ENCODE measurements around the gene SMC2. TPM values are rescaled to one million over a fixed set of nuclear protein-coding genes. Genes with fewer than 3 reads are reported as not detected.

SMC2 gene
- total and polyA plus RNA-seq, 2 of the 13 experiments (the other 11 are each of a cell fraction or from before 2014, with no cell fraction given), result 5.6 to 36.7 TPM

DNA sequence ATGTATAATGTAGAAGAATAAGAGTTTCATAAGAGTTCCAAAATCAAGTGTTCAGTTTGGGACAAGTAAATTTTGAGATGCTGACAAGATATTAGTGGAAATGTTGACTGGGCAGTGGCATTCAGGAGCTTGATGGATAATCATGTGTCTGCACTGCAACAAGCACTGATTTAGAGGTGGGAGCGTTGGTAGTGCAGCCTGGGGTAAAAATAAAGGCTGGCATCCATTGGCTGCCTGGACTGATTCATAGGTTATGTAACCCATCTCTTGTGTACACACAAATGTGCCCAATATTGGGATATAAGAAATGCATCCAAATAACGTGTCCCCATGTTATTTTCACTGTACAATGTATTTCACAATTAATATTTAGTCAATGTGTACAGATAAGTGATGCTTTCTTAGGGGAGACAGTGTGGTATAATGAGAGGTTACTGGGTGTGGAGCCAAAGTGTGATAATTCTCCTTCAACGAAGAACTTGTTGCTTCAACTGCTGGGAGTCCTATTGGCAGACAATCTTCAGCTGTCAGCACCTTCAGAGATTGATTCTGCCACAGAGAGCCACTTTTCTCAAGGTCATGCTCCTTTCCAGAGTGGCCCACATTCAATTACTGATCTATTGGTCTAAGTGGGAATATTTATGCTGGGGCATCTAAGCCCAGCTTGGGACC is 20.9 kb upstream of the SMC2 start:
- Histone ChIP-seq H3K79me2 (ENCODE audit: insufficient read depth, low read length) (no peaks in the 10 kb centered on the region), H3K36me3 (replicated peaks in 1 of 2; ENCODE audit: control insufficient read depth in 1 of 2, insufficient read depth in 2 of 2, low read length in 2 of 2) (no peaks in the 10 kb centered on the region), H4K20me1 (ENCODE audit: insufficient read depth, low read length) (no peaks in the 10 kb centered on the region), H3K9ac (ENCODE audit: insufficient read depth, low read depth, low read length) (no peak overlapping the region), H3K27ac (ENCODE audit: extremely low read length, insufficient read depth, low read length) (no peak overlapping the region), H3K27me3 (ENCODE audit: control insufficient read depth in 1 of 2, insufficient read depth in 2 of 2, low read length in 2 of 2) (no peaks in the 10 kb centered on the region), H3K9me3 (ENCODE audit: low read length) (no peaks in the 10 kb centered on the region), H2AFZ (ENCODE audit: low read length) (no peak overlapping the region), H3K4me3 (replicated peaks in 1 of 3; ENCODE audit: insufficient read depth in 1 of 3, low read depth in 2 of 3, low read length in 3 of 3) (no peak overlapping the region), H3K4me1 (ENCODE audit: insufficient read depth, low read length) (peaks cover 12% of the 10 kb centered on the region; the same call in 1 of the 2 replicates), H3K4me2 (ENCODE audit: low read depth, low read length) (no peak overlapping the region)
- ChIA-PET POLR2A (interaction anchor here (2.0 kb wide), 1 partner anchor 21 kb away, joined by 9 read pairs; the partner anchor contains the start of gene SMC2), CTCF (ENCODE audit: low intra/inter-chr PET ratio, low total read pairs) (no interaction called here)
- intact Hi-C loops (cut with micrococcal nuclease; ENCODE audit: unreplicated experiment) (no loop called here), in situ Hi-C loops (cut with HindIII; ENCODE audit: extremely low pct_ligation_motif_present, low pct_unique_long_range_greater_than_20kb) (no loop called here)
- FAIRE-seq (no peak), ATAC-seq (no peak), DNase-seq (ENCODE audit: low spot score) (no peak)
- WGBS (ENCODE audit: low lambda C conversion rate), result 19% methylated on average over 3 of the region's 3 CpGs
- BruUV-seq (replicated peaks), result no TSS peak
- no peak for TF ChIP-seq NFRKB (IDR thresholded peaks at IDR 0.05)
- no peak for TF ChIP-seq SP4 (CRISPR knock-in tag; IDR thresholded peaks at IDR 0.05)
- TF ChIP-seq, protein P1, sequence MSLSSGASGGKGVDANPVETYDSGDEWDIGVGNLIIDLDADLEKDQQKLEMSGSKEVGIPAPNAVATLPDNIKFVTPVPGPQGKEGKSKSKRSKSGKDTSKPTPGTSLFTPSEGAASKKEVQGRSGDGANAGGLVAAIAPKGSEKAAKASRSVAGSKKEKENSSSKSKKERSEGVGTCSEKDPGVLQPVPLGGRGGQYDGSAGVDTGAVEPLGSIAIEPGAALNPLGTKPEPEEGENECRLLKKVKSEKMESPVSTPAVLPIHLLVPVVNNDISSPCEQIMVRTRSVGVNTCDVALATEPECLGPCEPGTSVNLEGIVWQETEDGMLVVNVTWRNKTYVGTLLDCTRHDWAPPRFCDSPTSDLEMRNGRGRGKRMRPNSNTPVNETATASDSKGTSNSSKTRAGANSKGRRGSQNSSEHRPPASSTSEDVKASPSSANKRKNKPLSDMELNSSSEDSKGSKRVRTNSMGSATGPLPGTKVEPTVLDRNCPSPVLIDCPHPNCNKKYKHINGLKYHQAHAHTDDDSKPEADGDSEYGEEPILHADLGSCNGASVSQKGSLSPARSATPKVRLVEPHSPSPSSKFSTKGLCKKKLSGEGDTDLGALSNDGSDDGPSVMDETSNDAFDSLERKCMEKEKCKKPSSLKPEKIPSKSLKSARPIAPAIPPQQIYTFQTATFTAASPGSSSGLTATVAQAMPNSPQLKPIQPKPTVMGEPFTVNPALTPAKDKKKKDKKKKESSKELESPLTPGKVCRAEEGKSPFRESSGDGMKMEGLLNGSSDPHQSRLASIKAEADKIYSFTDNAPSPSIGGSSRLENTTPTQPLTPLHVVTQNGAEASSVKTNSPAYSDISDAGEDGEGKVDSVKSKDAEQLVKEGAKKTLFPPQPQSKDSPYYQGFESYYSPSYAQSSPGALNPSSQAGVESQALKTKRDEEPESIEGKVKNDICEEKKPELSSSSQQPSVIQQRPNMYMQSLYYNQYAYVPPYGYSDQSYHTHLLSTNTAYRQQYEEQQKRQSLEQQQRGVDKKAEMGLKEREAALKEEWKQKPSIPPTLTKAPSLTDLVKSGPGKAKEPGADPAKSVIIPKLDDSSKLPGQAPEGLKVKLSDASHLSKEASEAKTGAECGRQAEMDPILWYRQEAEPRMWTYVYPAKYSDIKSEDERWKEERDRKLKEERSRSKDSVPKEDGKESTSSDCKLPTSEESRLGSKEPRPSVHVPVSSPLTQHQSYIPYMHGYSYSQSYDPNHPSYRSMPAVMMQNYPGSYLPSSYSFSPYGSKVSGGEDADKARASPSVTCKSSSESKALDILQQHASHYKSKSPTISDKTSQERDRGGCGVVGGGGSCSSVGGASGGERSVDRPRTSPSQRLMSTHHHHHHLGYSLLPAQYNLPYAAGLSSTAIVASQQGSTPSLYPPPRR (CRISPR knock-in tag; IDR thresholded peaks at IDR 0.05; ENCODE audit: borderline replicate concordance), result no peak
- TF ChIP-seq, protein P2, sequence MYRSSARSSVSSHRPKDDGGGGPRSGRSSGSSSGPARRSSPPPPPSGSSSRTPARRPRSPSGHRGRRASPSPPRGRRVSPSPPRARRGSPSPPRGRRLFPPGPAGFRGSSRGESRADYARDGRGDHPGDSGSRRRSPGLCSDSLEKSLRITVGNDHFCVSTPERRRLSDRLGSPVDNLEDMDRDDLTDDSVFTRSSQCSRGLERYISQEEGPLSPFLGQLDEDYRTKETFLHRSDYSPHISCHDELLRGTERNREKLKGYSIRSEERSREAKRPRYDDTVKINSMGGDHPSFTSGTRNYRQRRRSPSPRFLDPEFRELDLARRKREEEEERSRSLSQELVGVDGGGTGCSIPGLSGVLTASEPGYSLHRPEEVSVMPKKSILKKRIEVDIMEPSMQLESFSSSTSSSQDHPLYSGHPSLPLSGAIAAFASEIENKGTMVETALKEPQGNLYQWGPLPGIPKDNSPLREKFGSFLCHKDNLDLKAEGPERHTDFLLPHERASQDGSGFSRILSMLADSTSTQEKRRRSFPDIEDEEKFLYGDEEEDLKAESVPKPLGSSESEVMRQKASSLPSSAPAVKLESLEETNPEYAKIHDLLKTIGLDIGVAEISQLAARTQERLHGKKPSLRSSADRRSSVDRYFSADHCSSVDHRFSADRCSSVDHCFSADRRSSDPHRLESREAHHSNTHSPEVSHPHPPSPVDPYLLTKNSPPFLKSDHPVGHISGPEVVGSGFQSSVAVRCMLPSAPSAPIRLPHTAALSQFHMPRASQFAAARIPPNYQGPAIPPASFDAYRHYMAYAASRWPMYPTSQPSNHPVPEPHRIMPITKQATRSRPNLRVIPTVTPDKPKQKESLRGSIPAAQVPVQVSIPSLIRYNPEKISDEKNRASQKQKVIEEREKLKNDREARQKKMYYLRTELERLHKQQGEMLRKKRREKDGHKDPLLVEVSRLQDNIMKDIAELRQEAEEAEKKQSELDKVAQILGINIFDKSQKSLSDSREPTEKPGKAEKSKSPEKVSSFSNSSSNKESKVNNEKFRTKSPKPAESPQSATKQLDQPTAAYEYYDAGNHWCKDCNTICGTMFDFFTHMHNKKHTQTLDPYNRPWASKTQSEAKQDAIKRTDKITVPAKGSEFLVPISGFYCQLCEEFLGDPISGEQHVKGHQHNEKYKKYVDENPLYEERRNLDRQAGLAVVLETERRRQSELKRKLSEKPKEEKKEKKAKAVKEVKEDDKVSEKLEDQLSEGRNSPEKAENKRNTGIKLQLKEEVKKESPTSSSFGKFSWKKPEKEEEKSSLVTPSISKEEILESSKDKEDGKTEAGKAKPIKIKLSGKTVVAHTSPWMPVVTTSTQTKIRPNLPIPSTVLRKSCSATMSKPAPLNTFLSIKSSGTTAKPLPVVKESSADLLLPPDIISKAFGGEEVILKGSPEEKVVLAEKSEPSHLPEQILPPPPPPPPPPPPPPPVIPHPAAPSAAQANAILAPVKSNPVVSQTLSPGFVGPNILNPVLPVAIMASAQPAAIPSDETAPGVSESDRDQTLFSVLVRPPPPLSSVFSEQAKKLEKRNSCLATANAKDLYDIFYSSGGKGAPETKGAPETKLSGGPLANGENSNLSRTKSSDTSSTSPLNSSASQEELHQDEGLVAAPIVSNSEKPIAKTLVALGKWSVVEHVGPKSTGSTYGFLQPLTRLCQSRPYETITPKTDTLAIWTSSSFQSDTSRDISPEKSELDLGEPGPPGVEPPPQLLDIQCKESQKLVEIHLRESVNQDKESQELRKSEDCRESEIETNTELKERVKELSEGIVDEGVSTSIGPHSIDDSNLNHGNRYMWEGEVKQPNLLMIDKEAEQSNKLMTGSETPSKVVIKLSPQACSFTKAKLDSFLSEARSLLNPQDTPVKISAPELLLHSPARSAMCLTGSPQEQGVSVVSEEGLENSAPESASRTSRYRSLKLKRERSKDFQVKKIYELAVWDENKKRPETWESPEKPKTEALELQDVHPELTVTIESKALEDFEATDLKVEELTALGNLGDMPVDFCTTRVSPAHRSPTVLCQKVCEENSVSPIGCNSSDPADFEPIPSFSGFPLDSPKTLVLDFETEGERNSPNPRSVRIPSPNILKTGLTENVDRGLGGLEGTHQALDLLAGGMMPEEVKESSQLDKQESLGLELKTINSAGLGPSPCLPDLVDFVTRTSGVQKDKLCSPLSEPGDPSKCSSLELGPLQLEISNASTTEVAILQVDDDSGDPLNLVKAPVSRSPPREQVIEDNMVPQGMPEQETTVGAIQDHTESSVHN (CRISPR knock-in tag; IDR thresholded peaks at IDR 0.05), result no peak
- no peak for TF ChIP-seq ZBTB2 (CRISPR knock-in tag; IDR thresholded peaks at IDR 0.05; ENCODE audit: low read depth)
- TF ChIP-seq GTF3A (CRISPR knock-in tag; conservative IDR thresholded peaks at IDR 0.05), result no peak
- TF ChIP-seq ZFP1 (CRISPR knock-in tag; IDR thresholded peaks at IDR 0.05), result no peak
- no peak for TF ChIP-seq ZNF660 (CRISPR knock-in tag; IDR thresholded peaks at IDR 0.05; ENCODE audit: borderline replicate concordance, low read depth)

Data from HepG2 (cell line).